ENCODE data around the gene TNS3. TPM values are rescaled to one million over a fixed set of nuclear protein-coding genes. Genes with fewer than 3 reads are reported as not detected.

TNS3 gene
- total and polyA plus RNA-seq, 2 of the 13 experiments (the other 11 are each of a cell fraction or from before 2014, with no cell fraction given): 52.9 to 55.7 TPM

DNA sequence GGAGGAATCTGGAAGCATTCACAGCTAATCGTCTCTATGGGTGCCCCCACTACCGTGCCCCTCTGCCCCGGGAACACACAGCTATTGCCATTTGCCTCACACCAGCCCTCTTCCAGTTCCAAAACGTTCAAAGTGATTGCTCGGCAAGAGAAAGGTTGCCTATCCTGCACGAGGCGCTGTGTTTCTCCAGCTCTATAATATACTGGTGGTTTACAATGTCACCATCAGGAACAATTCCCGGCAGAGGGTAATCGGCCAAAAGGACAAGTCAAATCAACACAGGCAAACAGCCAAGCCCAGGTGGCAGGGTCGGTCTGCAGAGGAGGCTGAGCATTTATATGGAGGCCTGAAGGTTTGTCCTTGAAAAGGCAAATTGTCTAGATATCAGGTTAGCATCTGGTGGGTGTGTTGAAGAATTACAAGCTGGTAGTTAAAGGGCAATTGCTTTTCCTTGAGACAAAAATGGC, 29.2 kb upstream of the TNS3 start (continued):
- TF ChIP-seq ZNF589 (CRISPR knock-in tag; conservative IDR thresholded peaks at IDR 0.05) (no peak), ZNF572 (CRISPR knock-in tag; IDR thresholded peaks at IDR 0.05) (no peak), PRPF4 (IDR thresholded peaks at IDR 0.05; ENCODE audit: low read depth, low read length, poor library complexity, severe bottlenecking) (no peak), MTA3 (CRISPR knock-in tag; IDR thresholded peaks at IDR 0.05) (no peak), EEA1 (CRISPR knock-in tag; IDR thresholded peaks at IDR 0.05; ENCODE audit: borderline replicate concordance) (no peak), GPBP1L1 (CRISPR knock-in tag; IDR thresholded peaks at IDR 0.05) (no peak), HOXA3 (CRISPR knock-in tag; IDR thresholded peaks at IDR 0.05) (no peak), ZNF12 (CRISPR knock-in tag; IDR thresholded peaks at IDR 0.05) (no peak), ARID2 (CRISPR knock-in tag; IDR thresholded peaks at IDR 0.05; ENCODE audit: borderline replicate concordance) (no peak), CC2D1A (CRISPR knock-in tag; IDR thresholded peaks at IDR 0.05) (0 out of 2 replicates have a peak, but pooled peaks have one; percentile 11), REL (CRISPR knock-in tag; conservative IDR thresholded peaks at IDR 0.05) (no peak), RFXAP (CRISPR knock-in tag; IDR thresholded peaks at IDR 0.05; ENCODE audit: borderline replicate concordance) (0 out of 2 replicates have a peak, but pooled peaks have one; percentile 43), ZNF138 (CRISPR knock-in tag; IDR thresholded peaks at IDR 0.05; ENCODE audit: low read depth) (no peak), ZNF788 (CRISPR knock-in tag; IDR thresholded peaks at IDR 0.05; ENCODE audit: borderline replicate concordance) (peak; percentile 47; the same call in 1 of the 2 replicates), FOXA1 (IDR thresholded peaks at IDR 0.05) (no peak), FOXA1 (CRISPR knock-in tag; IDR thresholded peaks at IDR 0.05) (peak; percentile 41; the same call in 1 of the 2 replicates), ETV6 (CRISPR knock-in tag; conservative IDR thresholded peaks at IDR 0.05) (no peak), GFI1 (CRISPR knock-in tag; IDR thresholded peaks at IDR 0.05; ENCODE audit: borderline replicate concordance) (no peak), RARA (CRISPR knock-in tag; IDR thresholded peaks at IDR 0.05) (peak; percentile 48), GATAD2A (CRISPR knock-in tag; IDR thresholded peaks at IDR 0.05) (no peak), SMYD3 (CRISPR knock-in tag; IDR thresholded peaks at IDR 0.05) (0 out of 2 replicates have a peak, but pooled peaks have one; percentile 22), ZNF264 (CRISPR knock-in tag; IDR thresholded peaks at IDR 0.05) (0 out of 2 replicates have a peak, but pooled peaks have one; percentile 13), SOX6 (IDR thresholded peaks at IDR 0.05) (no peak), SOX6 (CRISPR knock-in tag; IDR thresholded peaks at IDR 0.05) (0 out of 2 replicates have a peak, but pooled peaks have one; percentile 26), MEF2D (CRISPR knock-in tag; IDR thresholded peaks at IDR 0.05) (0 out of 2 replicates have a peak, but pooled peaks have one; percentile 11), ZNF33B (CRISPR knock-in tag; IDR thresholded peaks at IDR 0.05) (0 out of 2 replicates have a peak, but pooled peaks have one; percentile 24), ATF1 (CRISPR knock-in tag; IDR thresholded peaks at IDR 0.05) (peak; percentile 30; the same call in 1 of the 2 replicates), ZSCAN5A (CRISPR knock-in tag; IDR thresholded peaks at IDR 0.05; ENCODE audit: borderline replicate concordance) (0 out of 2 replicates have a peak, but pooled peaks have one; percentile 32), ZNF530 (CRISPR knock-in tag; IDR thresholded peaks at IDR 0.05; ENCODE audit: low read depth) (no peak), HOMEZ (CRISPR knock-in tag; IDR thresholded peaks at IDR 0.05; ENCODE audit: low read depth) (no peak)

Data from HepG2 (cell line).